GM21737 (cell line): Measurements from ENCODE around the gene MT1M.
A peak's percentile ranks its signal among the peaks of the same experiment; 100 is the strongest.
"Not testable (repeated sequence)": the region's sequence is repeated elsewhere in the genome, so short reads cannot be mapped to it uniquely, and the experiment has no call there.

Source experiments
- ATAC-seq: cut with Tn5 transposase; IDR thresholded peaks from one replicate; pipeline ENCODE4 v1.9.1; 2021; ENCODE audit warnings: mild to moderate bottlenecking, moderate library complexity; ENCODE audit not compliant: unreplicated experiment

The MT1M gene

GRCh38 chr16:56608043-56608875 lies 24.2 kb upstream of the MT1M start, which contains the start of gene MT2A:
Gene MT2A (plus strand): TSS chr16:56608584. CDS start chr16:56608656, 72 bp downstream.
- peak; percentile 77 for ATAC-seq

- no peak for ATAC-seq
Measured at GRCh38 chr16:56608876-56609462, 23.5 kb upstream of the MT1M start.

GRCh38 chr16:56609463-56609921 lies 23.0 kb upstream of the MT1M start:
- ATAC-seq, result peak; percentile 34

GRCh38 chr16:56610017-56610608 lies 22.3 kb upstream of the MT1M start:
- no peak for ATAC-seq

- no peak for ATAC-seq
Measured at GRCh38 chr16:56610609-56611111, 21.8 kb upstream of the MT1M start.

- no peak for ATAC-seq
Measured at GRCh38 chr16:56611281-56611833, 21.1 kb upstream of the MT1M start.

- no peak for ATAC-seq
Measured at GRCh38 chr16:56613706-56614105, 18.8 kb upstream of the MT1M start.

GRCh38 chr16:56614549-56614991 lies 17.9 kb upstream of the MT1M start:
- no peak for ATAC-seq

- ATAC-seq, result no peak
Measured at GRCh38 chr16:56615353-56615752, 17.1 kb upstream of the MT1M start.

GRCh38 chr16:56616608-56617211 lies 15.7 kb upstream of the MT1M start:
- ATAC-seq, result no peak

GRCh38 chr16:56617212-56618085 lies 15.0 kb upstream of the MT1M start:
- ATAC-seq, result no peak

- no peak for ATAC-seq
Measured at GRCh38 chr16:56618138-56618537, 14.3 kb upstream of the MT1M start.

- no peak for ATAC-seq
Measured at GRCh38 chr16:56620339-56620897, 12.0 kb upstream of the MT1M start.

- ATAC-seq, result not testable (repeated sequence)
Measured at GRCh38 chr16:56621665-56622445, 10.6 kb upstream of the MT1M start.

GRCh38 chr16:56623184-56623583 lies 9.3 kb upstream of the MT1M start:
- ATAC-seq, result not testable (repeated sequence)

GRCh38 chr16:56623637-56624036 lies 8.8 kb upstream of the MT1M start:
- no peak for ATAC-seq

- ATAC-seq, result peak; percentile 55
Measured at GRCh38 chr16:56625140-56625942, 7.1 kb upstream of the MT1M start, which contains the start of gene MT1E. Gene MT1E (plus strand): TSS chr16:56625781. CDS start chr16:56625852, 71 bp downstream.
